Measurements from ENCODE around the gene AATK.
A peak's percentile ranks its signal among the peaks of the same experiment; 100 is the strongest.

Gene AATK

GRCh38 chr17:81102352-81102751 lies 63.7 kb downstream of the AATK start:
- Mint-ChIP-seq H3K36me3 (ENCODE audit: low read depth) (no peaks in the 10 kb centered on the region), H3K27me3 (ENCODE audit: low read depth) (no peaks in the 10 kb centered on the region), H3K4me1 (peaks cover 7% of the 10 kb centered on the region), H3K4me3 (no peak overlapping the region), H3K27ac (no peak overlapping the region), H3K9me3 (no peaks in the 10 kb centered on the region)
- TF ChIP-seq CTCF (IDR thresholded peaks at IDR 0.05; ENCODE audit: unreplicated experiment in 3 of 3), result no peak

GRCh38 chr17:81101614-81102306 lies 64.3 kb downstream of the AATK start:
- Mint-ChIP-seq H3K4me1 (peaks cover 12% of the 10 kb centered on the region), H3K27ac (no peak overlapping the region), H3K36me3 (ENCODE audit: low read depth) (no peaks in the 10 kb centered on the region), H3K4me3 (no peak overlapping the region), H3K27me3 (ENCODE audit: low read depth) (no peaks in the 10 kb centered on the region), H3K9me3 (no peaks in the 10 kb centered on the region)
- TF ChIP-seq CTCF (IDR thresholded peaks at IDR 0.05; ENCODE audit: unreplicated experiment in 3 of 3), result peak; percentile 100

GRCh38 chr17:81100668-81101067 lies 65.4 kb downstream of the AATK start:
- no peaks in the 10 kb centered on the region for H3K36me3 Mint-ChIP-seq (ENCODE audit: low read depth)
- TF ChIP-seq CTCF (IDR thresholded peaks at IDR 0.05; ENCODE audit: unreplicated experiment in 3 of 3), result no peak
- H3K4me1 Mint-ChIP-seq, result peaks cover 22% of the 10 kb centered on the region
- H3K4me3 Mint-ChIP-seq, result no peak overlapping the region
- no peaks in the 10 kb centered on the region for H3K27me3 Mint-ChIP-seq (ENCODE audit: low read depth)
- H3K27ac Mint-ChIP-seq, result no peak overlapping the region
- no peaks in the 10 kb centered on the region for H3K9me3 Mint-ChIP-seq

- no peak for TF ChIP-seq CTCF (IDR thresholded peaks at IDR 0.05; ENCODE audit: unreplicated experiment in 3 of 3)
- no peaks in the 10 kb centered on the region for H3K27me3 Mint-ChIP-seq (ENCODE audit: low read depth)
- H3K4me1 Mint-ChIP-seq, result peaks cover 30% of the 10 kb centered on the region
- no peaks in the 10 kb centered on the region for H3K9me3 Mint-ChIP-seq
- no peak overlapping the region for H3K4me3 Mint-ChIP-seq
- H3K36me3 Mint-ChIP-seq (ENCODE audit: low read depth), result no peaks in the 10 kb centered on the region
- H3K27ac Mint-ChIP-seq, result peak overlapping the region in 1 of 3 experiments; percentile 51
These were observed 66.1 kb downstream of the AATK start for GRCh38 chr17:81099888-81100287.

- peak overlapping the region in 2 of 3 experiments; percentile 19 to 86 for H3K27ac Mint-ChIP-seq
- H3K36me3 Mint-ChIP-seq (ENCODE audit: low read depth), result no peaks in the 10 kb centered on the region
- H3K4me3 Mint-ChIP-seq, result no peak overlapping the region
- no peaks in the 10 kb centered on the region for H3K9me3 Mint-ChIP-seq
- H3K4me1 Mint-ChIP-seq, result peaks cover 38% of the 10 kb centered on the region
- H3K27me3 Mint-ChIP-seq (ENCODE audit: low read depth), result no peaks in the 10 kb centered on the region
- TF ChIP-seq CTCF (IDR thresholded peaks at IDR 0.05; ENCODE audit: unreplicated experiment in 3 of 3), result no peak
These were observed 68.1 kb downstream of the AATK start for GRCh38 chr17:81097943-81098308.
